Neuronal stem cell (in vitro differentiated cells): ENCODE results near the gene TMEM182.

ENCODE experiments used
- DNase-seq: peaks from one replicate; pipeline ENCODE4 v3.0.0-alpha.2; 2013; ENCODE audit warnings: low spot score
- H2AFZ ChIP-seq: one replicate; pipeline ENCODE4 v1.6.1; 2013; ENCODE audit warnings: mild to moderate bottlenecking, low read length, inconsistent platforms
- H2AK5ac ChIP-seq: 2 replicates; pipeline ENCODE4 v1.6.1; 2013; ENCODE audit warnings: low read depth, mild to moderate bottlenecking, inconsistent platforms, low read length, moderate library complexity, mixed read lengths
- H2BK120ac ChIP-seq: 2 replicates; pipeline ENCODE4 v1.6.1; 2013; ENCODE audit warnings: low read depth, mild to moderate bottlenecking, inconsistent platforms, low read length, moderate library complexity, mixed read lengths
- H2BK12ac ChIP-seq: one replicate; pipeline ENCODE4 v1.6.1; 2013; ENCODE audit warnings: low read length, inconsistent platforms
- H2BK15ac ChIP-seq: 2 replicates; pipeline ENCODE4 v1.6.1; 2013; ENCODE audit warnings: mild to moderate bottlenecking, low read length, inconsistent platforms, mixed read lengths
- H2BK5ac ChIP-seq: one replicate; pipeline ENCODE4 v1.6.1; 2013; ENCODE audit warnings: inconsistent platforms, mild to moderate bottlenecking, low read length, moderate library complexity
- H3K14ac ChIP-seq: one replicate; pipeline ENCODE4 v1.6.1; 2013; ENCODE audit warnings: low read length, inconsistent platforms
- H3K18ac ChIP-seq: 2 replicates; pipeline ENCODE4 v1.6.1; 2013; ENCODE audit warnings: low read length, inconsistent platforms
- H3K23ac ChIP-seq: 2 replicates; pipeline ENCODE4 v1.6.1; 2013; ENCODE audit warnings: low read depth, mild to moderate bottlenecking, mixed read lengths, low read length, inconsistent platforms; ENCODE audit not compliant: poor library complexity
- H3K27ac ChIP-seq: replicated peaks from 3 replicates; pipeline ENCODE4 v1.5.1; 2013; ENCODE audit warnings: low read length, inconsistent platforms
- H3K27me3 ChIP-seq, 3 experiments: 2 replicates each; pipeline ENCODE4 v1.6.1; 2013; ENCODE audit warnings: low read length in 3 of 3, mild to moderate bottlenecking in 2 of 3, inconsistent platforms in 1 of 3, low read depth in 1 of 3, mixed read lengths in 1 of 3, moderate library complexity in 1 of 3; ENCODE audit not compliant: control insufficient read depth in 3 of 3, insufficient read depth in 3 of 3
- H3K36me3 ChIP-seq, 2 donors: replicated peaks in 1 of 2; 2 replicates each; pipeline ENCODE4 v1.6.1; 2013; ENCODE audit warnings: low read length in 2 of 2; ENCODE audit not compliant: control insufficient read depth in 2 of 2, insufficient read depth in 2 of 2
- H3K4ac ChIP-seq: 2 replicates; pipeline ENCODE4 v1.6.1; 2013; ENCODE audit warnings: inconsistent platforms, mild to moderate bottlenecking, low read length, moderate library complexity
- H3K4me1 ChIP-seq, 2 donors: 1 replicate in 1 of 2; 2 replicates in 1 of 2; pipeline ENCODE4 v1.6.1; 2013; ENCODE audit warnings: low read length in 2 of 2, low read depth in 1 of 2; ENCODE audit not compliant: control insufficient read depth in 2 of 2, insufficient read depth in 1 of 2
- H3K4me2 ChIP-seq: one replicate; pipeline ENCODE4 v1.6.1; 2013; ENCODE audit warnings: mild to moderate bottlenecking, low read length, inconsistent platforms; ENCODE audit not compliant: insufficient read depth, poor library complexity, severe bottlenecking
- H3K4me3 ChIP-seq, 2 donors: 2 replicates each; pipeline ENCODE4 v1.5.1; 2013; ENCODE audit warnings: low read length in 2 of 2, mild to moderate bottlenecking in 2 of 2, inconsistent platforms in 1 of 2, moderate library complexity in 1 of 2
- H3K79me1 ChIP-seq: one replicate; pipeline ENCODE4 v1.6.1; 2013; ENCODE audit warnings: low read depth, mild to moderate bottlenecking, inconsistent platforms, low read length, moderate library complexity
- H3K9ac ChIP-seq: one replicate; pipeline ENCODE4 v1.6.1; 2013; ENCODE audit warnings: mild to moderate bottlenecking, low read depth, low read length, inconsistent platforms; ENCODE audit not compliant: poor library complexity
- H3K9me3 ChIP-seq, 2 donors: replicated peaks in 1 of 2; 2 replicates each; pipeline versions ENCODE3 to v1.6.1; 2013; ENCODE audit warnings: low read length in 2 of 2, mild to moderate bottlenecking in 2 of 2, inconsistent platforms in 1 of 2, low read depth in 1 of 2, mixed read lengths in 1 of 2, moderate library complexity in 1 of 2; ENCODE audit not compliant: control insufficient read depth in 2 of 2, insufficient read depth in 1 of 2
- H4K8ac ChIP-seq: one replicate; pipeline ENCODE4 v1.6.1; 2013; ENCODE audit warnings: low read depth, mild to moderate bottlenecking, inconsistent platforms, low read length, moderate library complexity
- H4K91ac ChIP-seq: one replicate; pipeline ENCODE4 v1.6.1; 2013; ENCODE audit warnings: low read length, low read depth, mild to moderate bottlenecking, inconsistent platforms; ENCODE audit not compliant: poor library complexity
- WGBS, 2 donors: extraction: QIAGEN DNeasy Blood & Tissue Kit; methylation state at CpG; one replicate each; pipeline ENCODE4 v1.1.7; 2013; ENCODE audit warnings: missing lambda C conversion rate in 2 of 2, mixed read lengths in 1 of 2; ENCODE audit not compliant: insufficient read length in 2 of 2, insufficient replicate concordance in 1 of 2; ENCODE audit errors: extremely low coverage in 2 of 2; 5-methylcytosine and 5-hydroxymethylcytosine counted together

The TMEM182 gene

GRCh38 chr2:102736410-102737409 lies 25.1 kb upstream of the TMEM182 start:
- peak overlapping the region; percentile 94 for H3K9ac ChIP-seq
- peak overlapping the region; percentile 78 for H3K4me2 ChIP-seq
- peaks cover 2% of the 10 kb centered on the region for H3K79me1 ChIP-seq
- H3K23ac ChIP-seq: peak overlapping the region; percentile 92
- H3K36me3 ChIP-seq: peaks cover 2 to 6% of the 10 kb centered on the region in 2 donors
- no peak overlapping the region for H4K91ac ChIP-seq
- H2AK5ac ChIP-seq: no peak overlapping the region
- no peak overlapping the region for H4K8ac ChIP-seq
- H3K27ac ChIP-seq: no peak overlapping the region
- peak overlapping the region; percentile 15 for H3K4ac ChIP-seq
- H3K9me3 ChIP-seq: no peaks in the 10 kb centered on the region
- peak overlapping the region; percentile 95 for H3K18ac ChIP-seq
- no peaks in the 10 kb centered on the region for H3K27me3 ChIP-seq
- peak overlapping the region; percentile 87 for H2AFZ ChIP-seq
- H3K4me1 ChIP-seq: peaks cover 4 to 10% of the 10 kb centered on the region in 2 donors
- H3K14ac ChIP-seq: peak overlapping the region; percentile 92
- peak; percentile 65 for DNase-seq
- peak overlapping the region; percentile 63 to 89 for H3K4me3 ChIP-seq
- no CpG with 5 or more reads among the region's 52 CpGs for WGBS, 2 donors
- no peak overlapping the region for H2BK15ac ChIP-seq
- no peak overlapping the region for H2BK12ac ChIP-seq
- no peak overlapping the region for H2BK120ac ChIP-seq
- H2BK5ac ChIP-seq: peak overlapping the region; percentile 68

GRCh38 chr2:102737431-102737830 lies 24.4 kb upstream of the TMEM182 start:
- H2BK15ac ChIP-seq: no peak overlapping the region
- 100% methylated on average over 1 of the region's 1 CpG; no CpG with 5 or more reads in 1 of the 2 donors for WGBS, 2 donors
- H2AFZ ChIP-seq: peak overlapping the region; percentile 87
- no peak for DNase-seq
- no peak overlapping the region for H3K14ac ChIP-seq
- H2BK120ac ChIP-seq: no peak overlapping the region
- H3K4ac ChIP-seq: no peak overlapping the region
- H3K4me1 ChIP-seq: peaks cover 4 to 10% of the 10 kb centered on the region in 2 donors
- no peak overlapping the region for H4K8ac ChIP-seq
- no peaks in the 10 kb centered on the region for H3K27me3 ChIP-seq
- H3K9ac ChIP-seq: no peak overlapping the region
- no peaks in the 10 kb centered on the region for H3K79me1 ChIP-seq
- no peak overlapping the region for H2BK5ac ChIP-seq
- no peak overlapping the region for H4K91ac ChIP-seq
- H3K4me3 ChIP-seq: peak overlapping the region in 1 of 2 donors; percentile 63
- H3K18ac ChIP-seq: no peak overlapping the region
- no peaks in the 10 kb centered on the region for H3K36me3 ChIP-seq
- no peak overlapping the region for H3K4me2 ChIP-seq
- H2AK5ac ChIP-seq: no peak overlapping the region
- no peaks in the 10 kb centered on the region for H3K9me3 ChIP-seq
- no peak overlapping the region for H3K27ac ChIP-seq
- H3K23ac ChIP-seq: no peak overlapping the region
- H2BK12ac ChIP-seq: no peak overlapping the region

- WGBS, 2 donors: no CpG with 5 or more reads among the region's 3 CpGs
- no peak overlapping the region for H2BK12ac ChIP-seq
- no peak overlapping the region for H4K8ac ChIP-seq
- H2BK5ac ChIP-seq: no peak overlapping the region
- DNase-seq: no peak
- H2AFZ ChIP-seq: no peak overlapping the region
- H3K18ac ChIP-seq: no peak overlapping the region
- H4K91ac ChIP-seq: no peak overlapping the region
- H3K9ac ChIP-seq: no peak overlapping the region
- H3K14ac ChIP-seq: no peak overlapping the region
- H3K4ac ChIP-seq: no peak overlapping the region
- no peak overlapping the region for H2BK15ac ChIP-seq
- no peak overlapping the region for H3K4me2 ChIP-seq
- no peaks in the 10 kb centered on the region for H3K4me1 ChIP-seq
- H2AK5ac ChIP-seq: no peak overlapping the region
- H3K23ac ChIP-seq: no peak overlapping the region
- no peaks in the 10 kb centered on the region for H3K27me3 ChIP-seq
- H3K79me1 ChIP-seq: no peaks in the 10 kb centered on the region
- H3K4me3 ChIP-seq: no peak overlapping the region
- no peaks in the 10 kb centered on the region for H3K36me3 ChIP-seq
- H2BK120ac ChIP-seq: no peak overlapping the region
- no peak overlapping the region for H3K27ac ChIP-seq
- no peaks in the 10 kb centered on the region for H3K9me3 ChIP-seq
Measured at GRCh38 chr2:102743259-102743658, 18.6 kb upstream of the TMEM182 start.

GRCh38 chr2:102748107-102748506 lies 13.7 kb upstream of the TMEM182 start:
- H2AFZ ChIP-seq: no peak overlapping the region
- DNase-seq: no peak
- no peaks in the 10 kb centered on the region for H3K27me3 ChIP-seq
- H2BK15ac ChIP-seq: no peak overlapping the region
- no peak overlapping the region for H3K9ac ChIP-seq
- no peak overlapping the region for H4K8ac ChIP-seq
- H3K14ac ChIP-seq: no peak overlapping the region
- no peak overlapping the region for H4K91ac ChIP-seq
- H3K4me3 ChIP-seq: no peak overlapping the region
- no peak overlapping the region for H3K23ac ChIP-seq
- no peaks in the 10 kb centered on the region for H3K79me1 ChIP-seq
- H3K9me3 ChIP-seq: no peaks in the 10 kb centered on the region
- no peaks in the 10 kb centered on the region for H3K36me3 ChIP-seq
- no peak overlapping the region for H3K4ac ChIP-seq
- no CpG with 5 or more reads among the region's 4 CpGs for WGBS, 2 donors
- H3K18ac ChIP-seq: no peak overlapping the region
- no peak overlapping the region for H3K27ac ChIP-seq
- no peaks in the 10 kb centered on the region for H3K4me1 ChIP-seq
- H2BK120ac ChIP-seq: no peak overlapping the region
- no peak overlapping the region for H2AK5ac ChIP-seq
- no peak overlapping the region for H2BK12ac ChIP-seq
- no peak overlapping the region for H3K4me2 ChIP-seq
- H2BK5ac ChIP-seq: no peak overlapping the region
